Measurements from ENCODE around the gene MGMT.

GRCh38 chr10:129607607-129608109, 140.6 kb downstream of the MGMT start:
- TF ChIP-seq JUND (IDR thresholded peaks at IDR 0.05) (no peak), FOXM1 (IDR thresholded peaks at IDR 0.05; ENCODE audit: low read depth) (no peak), CTCF (IDR thresholded peaks at IDR 0.05) (no peak), TAF1 (IDR thresholded peaks at IDR 0.05; ENCODE audit: borderline replicate concordance, low read depth, low read length) (no peak), MAX (IDR thresholded peaks at IDR 0.05; ENCODE audit: low read depth) (no peak), POLR2AphosphoS5 (IDR thresholded peaks at IDR 0.05; ENCODE audit: low read depth, low read length) (no peak), TEAD4 (IDR thresholded peaks at IDR 0.05; ENCODE audit: borderline replicate concordance, insufficient read depth) (no peak), SIN3A (IDR thresholded peaks at IDR 0.05; ENCODE audit: borderline replicate concordance, low read depth, low read length) (no peak), MXI1 (IDR thresholded peaks at IDR 0.05; ENCODE audit: low read depth, low read length) (no peak), USF2 (IDR thresholded peaks at IDR 0.05; ENCODE audit: borderline replicate concordance, low read depth, low read length) (no peak), RAD21 (IDR thresholded peaks at IDR 0.05; ENCODE audit: low read length) (no peak)

Data from SK-N-SH (cell line).